OCI-M2 (cell line): ENCODE results near the gene MCOLN2.
"Not testable (repeated sequence)": the region's sequence is repeated elsewhere in the genome, so short reads cannot be mapped to it uniquely, and the experiment has no call there.

Source experiments
- DNase-seq: peaks from one replicate; lab custom pipeline; 2025; ENCODE audit not compliant: unreplicated experiment; lab: John Stamatoyannopoulos, UW

MCOLN2 gene

GRCh38 chr1:84902727-84903126, 94.2 kb downstream of the MCOLN2 start:
- not testable (repeated sequence) for DNase-seq

- DNase-seq, result no peak
Measured at GRCh38 chr1:84899969-84900368, 96.9 kb downstream of the MCOLN2 start.

GRCh38 chr1:84896279-84896678, 100.6 kb downstream of the MCOLN2 start:
- DNase-seq, result no peak

- DNase-seq, result no peak
Measured at GRCh38 chr1:84892705-84893618, 104.0 kb downstream of the MCOLN2 start, which contains the start of gene LPAR3. Gene LPAR3 (minus strand): TSS chr1:84893206. CDS start chr1:84866120, 27,086 bp downstream.

- DNase-seq, result no peak
Measured at GRCh38 chr1:84890566-84890965, 106.3 kb downstream of the MCOLN2 start.

GRCh38 chr1:84889437-84889836, 107.5 kb downstream of the MCOLN2 start:
- DNase-seq, result no peak

- no peak for DNase-seq
Measured at GRCh38 chr1:84888753-84889152, 108.2 kb downstream of the MCOLN2 start.

GRCh38 chr1:84887261-84887934, 109.5 kb downstream of the MCOLN2 start:
- DNase-seq, result no peak

- DNase-seq, result no peak
Measured at GRCh38 chr1:84885469-84885868, 111.4 kb downstream of the MCOLN2 start.

- DNase-seq, result no peak
Measured at GRCh38 chr1:84884671-84885389, 112.1 kb downstream of the MCOLN2 start.

GRCh38 chr1:84883286-84883685, 113.6 kb downstream of the MCOLN2 start:
- DNase-seq, result no peak

- DNase-seq, result no peak
Measured at GRCh38 chr1:84877592-84877991, 119.3 kb downstream of the MCOLN2 start.

GRCh38 chr1:84876353-84876752, 120.6 kb downstream of the MCOLN2 start:
- no peak for DNase-seq
